A673 (cell line): ENCODE results near the gene DYNLT5. TPM values are rescaled to one million over a fixed set of nuclear protein-coding genes. Genes with fewer than 3 reads are reported as not detected.

Experiments used
- BruUV-seq: library from RNA; stranded (reverse); fragments of 400-500 nt; replicated peaks from 2 replicates; lab custom pipeline; 2021; lab: Mats Ljungman, UMichigan
- CTCF ChIA-PET: fragments of 300-600 bp; sonication (Branson Sonifier 250); formaldehyde crosslinking; loops from one replicate; lab custom pipeline; 2022; ENCODE audit warnings: antibody characterized with exemption; lab: Charles Lee
- POLR2A ChIA-PET: fragments of 300-600 bp; sonication (Branson Sonifier 250); formaldehyde crosslinking; loops from one replicate; lab custom pipeline; 2022; ENCODE audit warnings: antibody characterized with exemption; ENCODE audit not compliant: low non-redundant PET; lab: Charles Lee
- DNase-seq: peaks from one replicate; pipeline ENCODE4 v3.0.0-alpha.2; 2015; ENCODE audit warnings: low spot score
- H3K27ac ChIP-seq: fragments of 200-600 bp; sonication (generic); 2 replicates; pipeline ENCODE4 v1.5.1; 2016; ENCODE audit warnings: mixed run types, low read depth, mild to moderate bottlenecking, mixed read lengths, antibody characterized with exemption, low read length; ENCODE audit not compliant: poor library complexity, severe bottlenecking
- H3K27me3 ChIP-seq: fragments of 200-600 bp; sonication (generic); replicated peaks from 2 replicates; pipeline ENCODE4 v1.6.1; 2017; ENCODE audit warnings: mixed run types, low read depth, mild to moderate bottlenecking, mixed read lengths, antibody characterized with exemption, low read length; ENCODE audit not compliant: insufficient read depth, poor library complexity
- H3K36me3 ChIP-seq: fragments of 200-600 bp; sonication (generic); 2 replicates; pipeline ENCODE4 v1.6.1; 2016; ENCODE audit warnings: mixed run types, mild to moderate bottlenecking, mixed read lengths, antibody characterized with exemption, low read length; ENCODE audit not compliant: insufficient read depth, poor library complexity, severe bottlenecking
- H3K4me1 ChIP-seq: fragments of 200-600 bp; sonication (generic); 2 replicates; pipeline ENCODE4 v1.6.1; 2017; ENCODE audit warnings: mixed run types, mild to moderate bottlenecking, mixed read lengths, antibody characterized with exemption, low read length; ENCODE audit not compliant: insufficient read depth, poor library complexity, severe bottlenecking
- H3K4me3 ChIP-seq: fragments of 200-600 bp; sonication (generic); 2 replicates; pipeline ENCODE4 v1.5.1; 2016; ENCODE audit warnings: low read depth, mixed run types, mild to moderate bottlenecking, mixed read lengths, low read length; ENCODE audit not compliant: poor library complexity, severe bottlenecking
- H3K9me3 ChIP-seq: fragments of 200-600 bp; sonication (generic); 2 replicates; pipeline ENCODE4 v1.6.1; 2016; ENCODE audit warnings: mixed run types, low read depth, mild to moderate bottlenecking, mixed read lengths, antibody characterized with exemption, low read length; ENCODE audit not compliant: poor library complexity, severe bottlenecking
- CTCF ChIP-seq: fragments of 300-800, 200-600 bp; sonication (generic); conservative IDR thresholded peaks from 2 replicates; pipeline ENCODE4 v1.5.1; 2017; ENCODE audit warnings: low read depth, mild to moderate bottlenecking, antibody characterized with exemption, low read length, moderate library complexity, mixed read lengths
- EZH2 ChIP-seq: fragments of 200-600 bp; sonication (generic); IDR thresholded peaks from 2 replicates; pipeline ENCODE4 v1.6.1; 2017; ENCODE audit warnings: borderline replicate concordance, low read depth, mild to moderate bottlenecking, mixed read lengths, antibody characterized with exemption, low read length; ENCODE audit not compliant: poor library complexity, severe bottlenecking
- intact Hi-C: fragments of 100-400 bp; cut with micrococcal nuclease; formaldehyde crosslinking; loops from one replicate; pipeline ENCODE4 v1.10.0; 2022; ENCODE audit not compliant: unreplicated experiment
- total RNA-seq: library from RNA; stranded (reverse); gene quantifications from 2 replicates; pipeline ENCODE4 v1.2.3, GENCODE V29; 2021

The DYNLT5 gene
- total RNA-seq, 1 experiment from 2014 or later: not detected

GRCh38 chr1:66711420-66711819 lies 40.8 kb upstream of the DYNLT5 start:
- Histone ChIP-seq H3K27ac (no peak overlapping the region), H3K4me3 (no peak overlapping the region), H3K9me3 (no peaks in the 10 kb centered on the region), H3K36me3 (no peaks in the 10 kb centered on the region), H3K4me1 (no peaks in the 10 kb centered on the region), H3K27me3 (no peaks in the 10 kb centered on the region)
- intact Hi-C loops: no loop called here
- no TSS peak for BruUV-seq
- ChIA-PET POLR2A (no interaction called here), CTCF (interaction anchor here (0.8 kb wide), 1 partner anchor 207 kb away, joined by 3 read pairs; no protein-coding TSS in a partner anchor)
- TF ChIP-seq EZH2 (no peak), CTCF (0 out of 2 replicates have a peak, but pooled peaks have one; percentile 24)
- DNase-seq: no peak

- CTCF ChIA-PET: no interaction called here
- Histone ChIP-seq H3K27me3 (no peaks in the 10 kb centered on the region), H3K4me3 (no peak overlapping the region), H3K9me3 (no peaks in the 10 kb centered on the region), H3K4me1 (no peaks in the 10 kb centered on the region), H3K27ac (no peak overlapping the region), H3K36me3 (no peaks in the 10 kb centered on the region)
- POLR2A ChIA-PET: no interaction called here
- DNase-seq: no peak
- BruUV-seq: no TSS peak
- intact Hi-C loops: no loop called here
- TF ChIP-seq CTCF: no peak
- no peak for TF ChIP-seq EZH2
Observed at GRCh38 chr1:66712839-66713238, 39.4 kb upstream of the DYNLT5 start.

- intact Hi-C loops: loop anchor here (10.0 kb wide), 1 partner anchor 759 kb away; no protein-coding TSS in a partner anchor
- DNase-seq: no peak
- BruUV-seq: no TSS peak
- ChIA-PET CTCF (no interaction called here), POLR2A (no interaction called here)
- Histone ChIP-seq H3K36me3 (no peaks in the 10 kb centered on the region), H3K9me3 (peaks cover 4% of the 10 kb centered on the region), H3K4me3 (no peak overlapping the region), H3K4me1 (peaks cover 21% of the 10 kb centered on the region), H3K27ac (no peak overlapping the region), H3K27me3 (no peaks in the 10 kb centered on the region)
- TF ChIP-seq CTCF: no peak
- TF ChIP-seq EZH2: no peak
Observed at GRCh38 chr1:66723985-66724384, 28.3 kb upstream of the DYNLT5 start.
